ENCODE data around the gene SDHAF2. TPM values are rescaled to one million over a fixed set of nuclear protein-coding genes. Genes with fewer than 3 reads are reported as not detected.

The SDHAF2 gene
- polyA plus RNA-seq, 4 donors = 43.9 to 63.0 (median 52.1) TPM

DNA sequence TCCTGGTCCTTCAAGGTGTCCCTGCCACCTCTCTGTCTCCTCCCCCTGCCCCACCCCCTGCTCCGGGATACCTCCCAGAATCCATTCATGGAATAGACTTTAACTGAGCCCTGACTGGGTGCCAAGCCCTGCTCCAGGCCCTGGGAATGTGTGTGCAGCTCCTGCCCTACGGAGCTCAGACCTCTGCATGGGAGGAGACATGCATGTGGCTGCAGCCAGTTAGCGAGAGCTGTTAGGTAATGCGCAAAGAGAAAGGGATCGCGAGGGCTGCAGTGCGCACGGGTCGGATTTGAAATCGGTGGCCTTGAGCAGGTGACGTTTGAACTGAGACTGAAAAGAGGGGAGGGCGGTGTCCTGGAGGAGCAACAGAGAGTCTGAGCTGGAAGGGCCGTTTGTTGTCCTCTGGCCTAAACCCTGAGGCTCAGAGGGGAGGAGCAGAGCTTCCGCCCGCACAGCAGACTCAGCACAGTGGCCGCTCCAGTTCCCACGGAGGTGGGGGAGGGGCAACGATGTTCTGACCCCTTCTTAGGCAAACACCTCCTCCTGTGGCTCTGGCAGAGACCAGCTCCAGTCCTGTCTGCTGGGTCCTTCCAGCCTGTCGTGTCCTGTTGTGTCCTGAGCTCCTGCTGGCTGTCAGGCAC is 58.8 kb downstream of the SDHAF2 start:
- no peak for FAIRE-seq

DNA sequence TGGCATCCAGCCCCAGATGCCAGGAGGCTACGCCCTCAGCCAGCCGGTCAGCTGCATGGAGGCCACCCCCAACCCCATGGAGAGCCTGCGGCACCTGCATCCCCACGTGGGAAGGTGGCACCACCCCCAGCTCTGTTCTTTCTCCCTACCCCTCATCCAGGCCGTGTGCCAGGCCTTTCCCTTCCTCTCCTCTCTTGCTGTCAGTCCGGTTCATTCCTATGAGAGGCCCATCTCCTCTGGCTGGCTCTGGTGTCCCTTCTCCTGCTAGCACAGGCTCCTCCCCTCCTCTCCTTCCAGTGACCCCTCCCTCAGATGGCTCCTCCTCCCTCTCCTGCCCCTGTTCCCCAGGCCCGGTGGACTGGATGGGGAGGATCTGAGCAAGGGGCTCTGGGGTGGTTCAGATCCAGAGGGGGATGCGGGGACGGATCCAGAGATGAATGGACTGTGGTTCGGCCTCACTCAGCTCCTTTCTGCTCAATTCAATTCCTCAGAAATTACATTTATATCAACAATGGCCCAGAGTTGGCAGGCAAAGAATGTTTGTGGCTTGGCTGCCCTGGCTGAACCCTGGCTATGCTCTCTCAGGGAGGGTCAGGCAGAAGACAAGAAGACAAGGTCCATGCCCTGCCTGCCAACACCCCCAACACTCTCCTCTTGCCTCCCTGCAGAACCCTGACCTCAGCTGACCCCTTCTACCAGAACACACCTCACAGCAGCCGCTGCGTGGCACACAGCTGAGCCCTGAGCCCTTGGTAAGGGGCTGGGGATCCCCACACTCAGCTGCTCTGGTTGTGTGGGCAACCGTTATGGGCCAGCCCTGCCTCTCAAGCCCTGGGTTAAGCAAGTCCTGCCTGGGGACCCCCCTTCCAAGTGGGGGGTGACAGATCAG is 60.2 kb downstream of the SDHAF2 start:
- Histone ChIP-seq H3K36me3 (ENCODE audit: control insufficient read depth in 3 of 3, insufficient read depth in 2 of 3, low read depth in 1 of 3, low read length in 3 of 3) (peaks cover 0 to 13% (median 0%) of the 10 kb centered on the region in 3 donors), H3K4me1 (ENCODE audit: control insufficient read depth in 3 of 3, insufficient read depth in 2 of 3, low read depth in 1 of 3, low read length in 2 of 3) (peaks cover 0 to 22% (median 2%) of the 10 kb centered on the region in 3 donors), H3K27me3 (ENCODE audit: control insufficient read depth in 3 of 3, insufficient read depth in 3 of 3, low read length in 3 of 3) (no peaks in the 10 kb centered on the region), H3K9me3 (ENCODE audit: control insufficient read depth in 2 of 2, insufficient read depth in 1 of 2, low read depth in 1 of 2, low read length in 1 of 2) (peaks cover 0 to 3% of the 10 kb centered on the region in 2 donors), H3K4me3 (ENCODE audit: low read depth in 1 of 3, low read length in 3 of 3) (no peak overlapping the region), H3K27ac (ENCODE audit: low read depth in 1 of 3, low read length in 2 of 3) (peak overlapping the region in 1 of 3 donors; percentile 24)
- 37 to 46% (median 38%) methylated on average over 13 of the region's 13 CpGs for WGBS, 3 donors
- FAIRE-seq = no peak
- DNase-seq = peak; percentile 20

More for the DNA sequence above, 58.8 kb downstream of the SDHAF2 start:
- H3K36me3 ChIP-seq (ENCODE audit: control insufficient read depth in 3 of 3, insufficient read depth in 2 of 3, low read depth in 1 of 3, low read length in 3 of 3) = peaks cover 0 to 13% (median 0%) of the 10 kb centered on the region in 3 donors
- H3K27me3 ChIP-seq (ENCODE audit: control insufficient read depth in 3 of 3, insufficient read depth in 3 of 3, low read length in 3 of 3) = no peaks in the 10 kb centered on the region
- H3K9me3 ChIP-seq (ENCODE audit: control insufficient read depth in 2 of 2, insufficient read depth in 1 of 2, low read depth in 1 of 2, low read length in 1 of 2) = peaks cover 0 to 3% of the 10 kb centered on the region in 2 donors
- no peak overlapping the region for H3K4me3 ChIP-seq (ENCODE audit: low read depth in 1 of 3, low read length in 3 of 3)
- WGBS, 3 donors = 7 to 22% (median 17%) methylated on average over 19 of the region's 19 CpGs
- peak overlapping the region in 1 of 3 donors; percentile 14 for H3K27ac ChIP-seq (ENCODE audit: low read depth in 1 of 3, low read length in 2 of 3)
- peak; percentile 71 to 76 for DNase-seq
- peaks cover 0 to 22% (median 2%) of the 10 kb centered on the region in 3 donors for H3K4me1 ChIP-seq (ENCODE audit: control insufficient read depth in 3 of 3, insufficient read depth in 2 of 3, low read depth in 1 of 3, low read length in 2 of 3)

DNA sequence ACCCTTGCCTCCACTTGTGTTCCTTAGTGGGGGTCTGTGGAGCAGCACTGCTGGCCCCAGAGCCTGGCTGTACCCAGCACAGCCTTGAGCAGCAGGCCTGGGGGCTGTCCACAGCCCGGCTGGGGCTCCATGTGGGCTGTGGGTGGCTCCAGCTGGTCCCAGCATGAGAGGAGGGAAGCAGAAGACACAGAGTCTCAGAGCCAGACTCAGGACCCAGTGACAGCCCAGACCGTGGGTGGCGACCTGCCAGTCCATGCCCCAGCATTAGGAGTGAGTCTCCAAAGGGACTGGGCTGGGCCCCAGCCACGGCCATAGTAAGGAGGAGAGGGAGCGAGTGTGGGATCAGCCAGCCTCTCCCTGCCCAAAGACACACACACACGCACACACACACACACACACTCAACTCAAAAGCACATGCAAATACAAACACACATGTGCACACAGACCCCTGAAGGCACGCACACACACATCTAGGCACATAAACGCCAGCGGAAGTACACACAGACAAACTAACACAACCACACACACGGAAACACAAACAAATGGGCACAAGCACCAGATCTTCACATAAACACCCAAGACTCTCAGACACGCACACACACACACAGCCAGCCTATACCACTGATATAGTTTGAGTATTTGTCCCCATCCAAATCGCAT is 61.9 kb downstream of the SDHAF2 start:
- no peak for FAIRE-seq
- DNase-seq = no peak
- Histone ChIP-seq H3K4me3 (ENCODE audit: low read depth in 1 of 3, low read length in 3 of 3) (no peak overlapping the region), H3K27ac (ENCODE audit: low read depth in 1 of 3, low read length in 2 of 3) (no peak overlapping the region), H3K4me1 (ENCODE audit: control insufficient read depth in 3 of 3, insufficient read depth in 2 of 3, low read depth in 1 of 3, low read length in 2 of 3) (peaks cover 0 to 22% (median 2%) of the 10 kb centered on the region in 3 donors), H3K9me3 (ENCODE audit: control insufficient read depth in 2 of 2, insufficient read depth in 1 of 2, low read depth in 1 of 2, low read length in 1 of 2) (peaks cover 0 to 3% of the 10 kb centered on the region in 2 donors), H3K27me3 (ENCODE audit: control insufficient read depth in 3 of 3, insufficient read depth in 3 of 3, low read length in 3 of 3) (no peaks in the 10 kb centered on the region), H3K36me3 (ENCODE audit: control insufficient read depth in 3 of 3, insufficient read depth in 2 of 3, low read depth in 1 of 3, low read length in 3 of 3) (peaks cover 0 to 6% (median 0%) of the 10 kb centered on the region in 3 donors)
- 83 to 91% (median 85%) methylated on average over 12 of the region's 12 CpGs for WGBS, 3 donors

DNA sequence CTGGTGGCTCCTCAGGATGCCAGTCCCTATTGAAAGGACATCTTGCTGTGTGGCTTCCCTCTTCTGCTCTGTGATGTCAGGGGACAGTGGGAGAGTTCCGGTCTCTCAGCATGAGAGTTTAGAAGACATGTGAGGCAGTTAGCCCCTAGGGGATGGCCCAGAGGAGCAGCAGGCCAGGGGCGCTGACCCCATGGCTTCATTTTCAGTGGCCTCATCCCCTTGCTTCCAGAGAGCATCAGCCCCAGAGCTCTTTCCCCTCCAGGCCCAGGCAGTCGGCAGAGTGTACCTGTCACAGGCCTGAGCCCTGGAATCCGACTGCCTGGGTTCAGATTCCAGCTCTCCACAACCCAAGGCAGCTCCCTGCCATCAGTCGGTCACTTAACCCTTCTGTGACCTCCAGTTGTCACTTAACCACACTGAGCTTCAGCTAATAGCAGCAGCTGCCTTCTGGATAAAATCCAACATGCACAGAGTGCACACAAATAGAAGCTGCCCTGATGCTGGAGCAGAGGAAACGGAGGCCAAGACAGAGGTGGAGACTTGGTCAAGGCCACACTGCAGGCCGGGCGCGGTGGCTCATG is 64.5 kb downstream of the SDHAF2 start:
- no peak overlapping the region for H3K4me3 ChIP-seq (ENCODE audit: low read depth in 1 of 3, low read length in 3 of 3)
- peaks cover 0 to 12% (median 0%) of the 10 kb centered on the region in 3 donors for H3K4me1 ChIP-seq (ENCODE audit: control insufficient read depth in 3 of 3, insufficient read depth in 2 of 3, low read depth in 1 of 3, low read length in 2 of 3)
- no peak for DNase-seq
- WGBS, 3 donors = 53 to 60% (median 54%) methylated on average over 9 of the region's 9 CpGs
- FAIRE-seq = no peak
- H3K9me3 ChIP-seq (ENCODE audit: control insufficient read depth in 2 of 2, insufficient read depth in 1 of 2, low read depth in 1 of 2, low read length in 1 of 2) = no peaks in the 10 kb centered on the region
- H3K27ac ChIP-seq (ENCODE audit: low read depth in 1 of 3, low read length in 2 of 3) = no peak overlapping the region
- no peaks in the 10 kb centered on the region for H3K27me3 ChIP-seq (ENCODE audit: control insufficient read depth in 3 of 3, insufficient read depth in 3 of 3, low read length in 3 of 3)
- no peaks in the 10 kb centered on the region for H3K36me3 ChIP-seq (ENCODE audit: control insufficient read depth in 3 of 3, insufficient read depth in 2 of 3, low read depth in 1 of 3, low read length in 3 of 3)

DNA sequence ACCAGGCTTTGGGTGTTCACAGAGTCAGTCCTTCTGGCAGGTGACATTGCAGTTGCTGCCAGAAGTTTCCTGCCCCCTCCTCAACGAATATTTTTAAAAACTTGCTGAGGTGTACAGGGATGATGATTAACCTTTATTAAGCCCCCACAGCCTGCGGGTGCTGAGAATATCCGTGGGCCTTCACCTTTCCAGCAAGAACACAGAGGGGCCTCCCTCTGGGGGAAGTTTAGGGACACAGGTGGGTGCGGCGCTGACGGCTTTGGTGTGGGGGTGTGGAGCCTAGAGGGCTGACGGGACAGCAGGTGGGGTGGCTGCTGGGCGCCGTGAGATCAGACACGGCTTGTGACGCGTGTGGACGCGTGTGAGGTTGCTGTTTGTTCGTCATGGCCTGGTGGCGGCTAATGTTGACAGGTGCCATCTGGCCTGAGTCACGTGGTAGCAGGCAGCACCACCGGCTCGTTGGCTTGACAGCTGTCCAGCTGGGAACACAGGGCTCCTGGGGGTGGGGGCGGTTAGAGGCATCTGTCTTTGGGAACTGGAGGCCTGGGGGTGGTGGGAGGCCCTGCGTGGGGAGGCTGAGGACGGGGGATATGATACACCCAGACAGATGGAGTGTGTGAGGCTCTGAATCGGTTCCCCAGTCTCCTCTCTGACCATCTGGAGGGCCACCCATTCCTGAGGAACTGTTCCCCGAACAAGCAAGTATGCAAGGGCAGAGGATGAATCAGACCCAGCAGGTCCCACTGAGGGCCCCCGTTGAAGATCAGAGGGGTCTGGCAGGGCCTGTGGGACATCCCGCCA is 66.1 kb downstream of the SDHAF2 start:
- no peak overlapping the region for H3K4me3 ChIP-seq (ENCODE audit: low read depth in 1 of 3, low read length in 3 of 3)
- no peaks in the 10 kb centered on the region for H3K36me3 ChIP-seq (ENCODE audit: control insufficient read depth in 3 of 3, insufficient read depth in 2 of 3, low read depth in 1 of 3, low read length in 3 of 3)
- H3K27me3 ChIP-seq (ENCODE audit: control insufficient read depth in 3 of 3, insufficient read depth in 3 of 3, low read length in 3 of 3) = no peaks in the 10 kb centered on the region
- H3K27ac ChIP-seq (ENCODE audit: low read depth in 1 of 3, low read length in 2 of 3) = peak overlapping the region in 1 of 3 donors; percentile 33
- DNase-seq = peak; percentile 12 to 57
- no peaks in the 10 kb centered on the region for H3K4me1 ChIP-seq (ENCODE audit: control insufficient read depth in 3 of 3, insufficient read depth in 2 of 3, low read depth in 1 of 3, low read length in 2 of 3)
- 64 to 71% (median 69%) methylated on average over 25 to 26 of the region's 26 CpGs for WGBS, 3 donors
- no peak for FAIRE-seq
- H3K9me3 ChIP-seq (ENCODE audit: control insufficient read depth in 2 of 2, insufficient read depth in 1 of 2, low read depth in 1 of 2, low read length in 1 of 2) = no peaks in the 10 kb centered on the region

Other genes starting within 250 kb of the SDHAF2 start
- 10 to 100 TPM in 2 of 4 donors, 1 to 10 TPM in 1, under 1 TPM in 1; 0.47 to 86.2 (median 8.5) TPM for gene PGA3, start 226.6 kb upstream of the SDHAF2 start, polyA plus RNA-seq
- 10 to 100 TPM in 1 of 4 donors, 1 to 10 TPM in 3; 5.4 to 49.3 (median 6.6) TPM for gene PGA4, start 207.8 kb upstream of the SDHAF2 start, polyA plus RNA-seq
- 1 to 10 TPM in 1 of 4 donors, under 1 TPM in 3; 0.43 to 3.8 (median 0.72) TPM for gene PGA5, start 188.9 kb upstream of the SDHAF2 start, polyA plus RNA-seq
- 1 to 10 TPM in 3 of 4 donors, under 1 TPM in 1; 0.67 to 3.2 (median 2.1) TPM for gene VWCE, start 134.8 kb upstream of the SDHAF2 start, polyA plus RNA-seq
- 100 to 1,000 TPM; 137 to 165 (median 153) TPM for gene DDB1, start 97.0 kb upstream of the SDHAF2 start, polyA plus RNA-seq
- 1,000 to 10,000 TPM in 1 of 4 donors, 100 to 1,000 TPM in 3; 240 to 1,038 (median 445) TPM for gene TKFC, start 96.9 kb upstream of the SDHAF2 start, polyA plus RNA-seq
- 10 to 100 TPM; 30.8 to 48.4 (median 32.0) TPM for gene CYB561A3, start 68.2 kb upstream of the SDHAF2 start, polyA plus RNA-seq
- gene TMEM138, start 67.8 kb upstream of the SDHAF2 start, polyA plus RNA-seq = 10 to 100 TPM; 24.9 to 48.3 (median 38.7) TPM
- gene TMEM216, start 37.5 kb upstream of the SDHAF2 start, polyA plus RNA-seq = 10 to 100 TPM; 10.1 to 28.9 (median 13.5) TPM
- gene CPSF7, start 149 bp upstream of the SDHAF2 start, polyA plus RNA-seq = 10 to 100 TPM; 30.3 to 91.3 (median 47.7) TPM
- 1 to 10 TPM in 1 of 4 donors, under 1 TPM in 2, not detected in 1; 0.22 to 2.6 (median 0.53) TPM for gene LRRC10B, start 78.6 kb downstream of the SDHAF2 start, polyA plus RNA-seq
- 10 to 100 TPM in 1 of 4 donors, 1 to 10 TPM in 1, under 1 TPM in 2; 0.81 to 12.2 (median 3.0) TPM for gene SYT7, start 151.0 kb downstream of the SDHAF2 start, polyA plus RNA-seq

Data from small intestine (tissue), 7 donors.